Hepatocyte (in vitro differentiated cells): ENCODE measurements around the gene DNAJC5G. TPM values are rescaled to one million over a fixed set of nuclear protein-coding genes. Genes with fewer than 3 reads are reported as not detected.
"Not testable (repeated sequence)": the region's sequence is repeated elsewhere in the genome, so short reads cannot be mapped to it uniquely, and the experiment has no call there.

ENCODE experiments used
- DNase-seq: peaks from one replicate; pipeline ENCODE4 v3.0.0-alpha.2; 2016; ENCODE audit warnings: low spot score
- H2AFZ ChIP-seq: fragments of 200-600 bp; sonication (generic); 2 replicates; pipeline ENCODE4 v1.6.0; 2016; ENCODE audit warnings: antibody characterized with exemption, mild to moderate bottlenecking
- H3K27ac ChIP-seq: fragments of 200-600 bp; sonication (generic); 2 replicates; pipeline ENCODE4 v1.5.1; 2016; ENCODE audit warnings: mild to moderate bottlenecking
- H3K27me3 ChIP-seq: fragments of 200-600 bp; sonication (generic); 2 replicates; pipeline ENCODE4 v1.6.1; 2016
- H3K36me3 ChIP-seq: fragments of 200-600 bp; sonication (generic); replicated peaks from 2 replicates; pipeline ENCODE4 v1.5.1; 2016; ENCODE audit warnings: low read depth; ENCODE audit not compliant: insufficient read depth
- H3K4me1 ChIP-seq: fragments of 200-600 bp; sonication (generic); 2 replicates; pipeline ENCODE4 v1.5.1; 2016; ENCODE audit warnings: mild to moderate bottlenecking, moderate library complexity; ENCODE audit not compliant: insufficient read depth
- H3K4me2 ChIP-seq: fragments of 200-600 bp; sonication (generic); 2 replicates; pipeline ENCODE4 v1.6.0; 2016
- H3K4me3 ChIP-seq: fragments of 200-600 bp; sonication (generic); 2 replicates; pipeline ENCODE4 v1.5.1; 2016; ENCODE audit warnings: mild to moderate bottlenecking
- H3K79me2 ChIP-seq: fragments of 200-600 bp; sonication (generic); 2 replicates; pipeline ENCODE4 v1.6.0; 2017; ENCODE audit warnings: mild to moderate bottlenecking
- H3K9me2 ChIP-seq: fragments of 200-600 bp; sonication (generic); replicated peaks from 2 replicates; pipeline ENCODE4 v1.6.0; 2017; ENCODE audit warnings: mild to moderate bottlenecking; ENCODE audit not compliant: insufficient read depth
- H3K9me3 ChIP-seq: fragments of 200-600 bp; sonication (generic); 2 replicates; pipeline ENCODE4 v1.5.1; 2016; ENCODE audit warnings: low read depth, mild to moderate bottlenecking
- H4K20me1 ChIP-seq: fragments of 200-600 bp; sonication (generic); 2 replicates; pipeline ENCODE4 v1.6.0; 2016; ENCODE audit warnings: mild to moderate bottlenecking; ENCODE audit not compliant: insufficient read depth, poor library complexity, severe bottlenecking
- EZH2 ChIP-seq: fragments of 200-600 bp; sonication (generic); IDR thresholded peaks from 2 replicates; pipeline ENCODE4 v1.6.1; 2016; ENCODE audit warnings: antibody characterized with exemption, mild to moderate bottlenecking, borderline replicate concordance
- EZH2phosphoT487 ChIP-seq: fragments of 200-600 bp; sonication (generic); IDR thresholded peaks from one replicate; pipeline ENCODE4 v1.6.1; 2018; ENCODE audit warnings: antibody characterized with exemption, mild to moderate bottlenecking, low read depth, moderate library complexity; ENCODE audit not compliant: unreplicated experiment, severe bottlenecking
- WGBS: methylation state at CpG from one replicate; pipeline ENCODE4 v1.1.6; 2016; ENCODE audit warnings: low lambda C conversion rate; ENCODE audit errors: missing lambda C conversion rate; 5-methylcytosine and 5-hydroxymethylcytosine counted together
- polyA plus RNA-seq: library from polyadenylated mRNA; unstranded; fragments of >200 nt; fragmentation: Nextera tagmentation; extraction: Ambion mirVana; gene quantifications from 2 replicates; pipeline ENCODE4 v1.2.1, GENCODE V29; 2016
- total RNA-seq: library from RNA; depleted of rRNA; stranded (reverse); fragments of >200 nt; gene quantifications from 2 replicates; pipeline ENCODE4 v1.2.3, GENCODE V29; 2014
- TF ChIP-seq, protein P1 (sequence below): fragments of 200-600 bp; sonication (generic); IDR thresholded peaks from 2 replicates; pipeline ENCODE4 v1.5.1; 2016; ENCODE audit warnings: antibody characterized with exemption, mild to moderate bottlenecking; ENCODE audit not compliant: poor library complexity

DNAJC5G gene
- total and polyA plus RNA-seq, 2 experiments from 2014 or later = not detected

DNA sequence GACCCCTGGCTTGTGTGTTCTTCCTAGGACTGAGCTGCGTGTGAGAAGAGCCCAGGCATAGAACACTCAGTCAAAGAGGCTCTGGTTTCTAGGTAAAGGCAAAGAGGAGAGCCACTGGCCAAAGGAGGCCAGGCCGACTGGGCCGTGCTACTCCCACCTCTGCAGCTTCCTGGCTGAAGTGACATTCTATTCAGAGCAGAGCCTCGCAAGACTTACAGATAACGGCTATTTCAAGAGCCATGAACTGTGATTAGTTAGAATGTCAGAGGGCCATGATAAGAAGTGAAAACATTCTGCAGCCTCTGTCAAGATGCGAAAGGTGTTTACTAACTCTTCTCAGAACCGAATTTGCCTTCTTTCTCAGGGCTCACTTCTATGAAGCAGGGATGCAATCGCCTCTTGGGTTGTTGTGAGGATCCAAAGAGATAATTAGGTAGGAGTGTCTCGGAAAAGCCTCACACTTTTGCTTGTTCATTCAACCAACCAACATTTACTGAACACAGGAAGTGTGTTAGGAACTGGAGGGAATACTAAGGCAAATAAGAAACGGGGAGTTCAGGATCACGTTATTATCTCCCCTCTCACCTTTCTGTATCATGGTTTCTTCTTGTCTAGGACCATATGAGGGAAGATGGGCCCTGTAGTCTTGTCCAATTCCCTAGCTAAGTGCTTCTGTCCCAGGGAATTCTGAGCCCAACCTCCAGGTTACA, 3.4 kb upstream of the DNAJC5G start:
- TF ChIP-seq, protein P1, sequence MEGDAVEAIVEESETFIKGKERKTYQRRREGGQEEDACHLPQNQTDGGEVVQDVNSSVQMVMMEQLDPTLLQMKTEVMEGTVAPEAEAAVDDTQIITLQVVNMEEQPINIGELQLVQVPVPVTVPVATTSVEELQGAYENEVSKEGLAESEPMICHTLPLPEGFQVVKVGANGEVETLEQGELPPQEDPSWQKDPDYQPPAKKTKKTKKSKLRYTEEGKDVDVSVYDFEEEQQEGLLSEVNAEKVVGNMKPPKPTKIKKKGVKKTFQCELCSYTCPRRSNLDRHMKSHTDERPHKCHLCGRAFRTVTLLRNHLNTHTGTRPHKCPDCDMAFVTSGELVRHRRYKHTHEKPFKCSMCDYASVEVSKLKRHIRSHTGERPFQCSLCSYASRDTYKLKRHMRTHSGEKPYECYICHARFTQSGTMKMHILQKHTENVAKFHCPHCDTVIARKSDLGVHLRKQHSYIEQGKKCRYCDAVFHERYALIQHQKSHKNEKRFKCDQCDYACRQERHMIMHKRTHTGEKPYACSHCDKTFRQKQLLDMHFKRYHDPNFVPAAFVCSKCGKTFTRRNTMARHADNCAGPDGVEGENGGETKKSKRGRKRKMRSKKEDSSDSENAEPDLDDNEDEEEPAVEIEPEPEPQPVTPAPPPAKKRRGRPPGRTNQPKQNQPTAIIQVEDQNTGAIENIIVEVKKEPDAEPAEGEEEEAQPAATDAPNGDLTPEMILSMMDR = no peak
- TF ChIP-seq EZH2 (no peak), EZH2phosphoT487 (no peak)
- H3K4me1 ChIP-seq = no peaks in the 10 kb centered on the region
- no peak overlapping the region for H3K4me2 ChIP-seq
- no peak overlapping the region for H2AFZ ChIP-seq
- H3K27me3 ChIP-seq = peaks cover 26% of the 10 kb centered on the region
- H3K4me3 ChIP-seq = no peak overlapping the region
- no peaks in the 10 kb centered on the region for H3K9me3 ChIP-seq
- H4K20me1 ChIP-seq = no peaks in the 10 kb centered on the region
- H3K9me2 ChIP-seq = no peaks in the 10 kb centered on the region
- H3K79me2 ChIP-seq = no peaks in the 10 kb centered on the region
- WGBS = 32% methylated on average over 11 of the region's 11 CpGs
- H3K27ac ChIP-seq = no peak overlapping the region
- no peaks in the 10 kb centered on the region for H3K36me3 ChIP-seq
- no peak for DNase-seq

DNA sequence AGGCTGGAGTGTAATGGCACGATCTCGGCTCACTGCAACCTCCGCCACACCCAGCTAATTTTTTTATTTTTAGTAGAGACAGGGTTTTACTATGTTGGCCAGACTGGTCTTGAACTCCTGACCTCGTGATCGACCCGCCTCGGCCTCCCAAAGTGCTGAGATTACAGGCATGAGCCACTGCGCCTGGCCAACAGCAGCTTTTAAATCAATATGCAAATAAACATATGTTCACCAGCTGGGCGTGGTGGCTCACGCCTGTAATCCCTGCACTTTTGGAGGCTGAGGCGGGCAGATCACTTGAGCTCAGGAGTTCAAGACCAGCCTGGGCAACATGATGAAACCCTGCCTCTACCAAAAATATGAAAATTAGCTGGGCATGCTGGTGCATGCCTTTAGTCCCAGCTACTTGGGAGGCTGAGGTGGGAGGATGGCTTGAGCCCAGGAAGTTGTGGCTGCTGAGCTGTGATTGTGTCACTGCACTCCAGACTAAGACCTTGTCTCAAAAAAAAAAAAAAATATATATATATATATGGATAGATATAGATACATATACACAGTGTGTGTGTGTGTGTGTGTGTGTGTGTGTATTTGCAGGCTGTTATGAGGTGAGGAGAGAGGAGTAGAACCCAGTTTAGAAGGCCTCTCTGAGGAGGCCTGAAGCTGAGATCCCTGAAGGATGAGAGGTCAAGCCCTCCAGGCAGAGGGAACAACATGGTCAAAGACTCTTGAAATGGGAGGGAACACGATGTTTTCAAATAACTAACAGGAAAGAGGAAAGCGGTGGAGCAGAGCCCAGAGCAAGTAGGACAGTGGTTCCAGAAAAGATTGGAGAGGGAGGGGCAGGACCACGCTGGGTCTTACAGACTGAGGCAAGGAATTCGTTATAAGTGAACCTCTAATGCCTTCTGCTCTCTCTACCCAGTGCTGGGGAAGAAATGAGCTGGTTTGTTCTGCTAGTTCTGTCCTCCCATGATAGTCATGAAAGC, 2.4 kb upstream of the DNAJC5G start:
- 82% methylated on average over 15 of the region's 15 CpGs for WGBS
- not testable (repeated sequence) for H3K4me1 ChIP-seq, H4K20me1 ChIP-seq, H3K4me2 ChIP-seq, H3K9me2 ChIP-seq, H3K4me3 ChIP-seq, H3K27ac ChIP-seq, DNase-seq, H2AFZ ChIP-seq, H3K9me3 ChIP-seq, H3K79me2 ChIP-seq, H3K36me3 ChIP-seq
- peaks cover 22% of the 10 kb centered on the region for H3K27me3 ChIP-seq

DNA sequence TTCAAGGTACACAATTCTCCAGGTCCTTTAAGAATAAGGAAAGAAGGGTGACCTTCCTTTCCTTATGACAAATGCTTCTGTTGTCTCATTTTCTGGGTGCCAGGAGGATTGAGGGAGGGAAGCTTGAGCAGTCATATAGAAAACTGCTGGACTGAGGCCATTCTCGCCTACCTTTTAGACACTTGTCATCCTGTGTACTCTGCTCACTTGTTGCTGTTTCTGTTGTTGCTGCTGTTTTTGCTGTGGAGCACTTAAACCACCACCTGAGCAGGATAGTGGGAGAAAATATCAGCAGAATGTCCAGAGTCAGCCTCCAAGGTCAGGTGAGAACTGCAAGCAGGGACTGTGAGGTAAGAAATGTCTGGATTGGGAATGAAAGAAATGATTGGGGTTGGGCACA, 2.8 kb downstream of the DNAJC5G start:
- no peak overlapping the region for H3K27ac ChIP-seq
- H3K27me3 ChIP-seq = peaks cover 17% of the 10 kb centered on the region
- H3K4me1 ChIP-seq = no peaks in the 10 kb centered on the region
- no peak overlapping the region for H2AFZ ChIP-seq
- no peak overlapping the region for H3K4me3 ChIP-seq
- no peaks in the 10 kb centered on the region for H3K9me3 ChIP-seq
- WGBS = 97% methylated on average over 1 of the region's 1 CpG
- H3K79me2 ChIP-seq = no peaks in the 10 kb centered on the region
- H3K36me3 ChIP-seq = no peaks in the 10 kb centered on the region
- DNase-seq = no peak
- TF ChIP-seq, protein P1 = no peak
- TF ChIP-seq EZH2 (no peak), EZH2phosphoT487 (no peak)
- H3K9me2 ChIP-seq = no peaks in the 10 kb centered on the region
- no peak overlapping the region for H3K4me2 ChIP-seq
- no peaks in the 10 kb centered on the region for H4K20me1 ChIP-seq

DNA sequence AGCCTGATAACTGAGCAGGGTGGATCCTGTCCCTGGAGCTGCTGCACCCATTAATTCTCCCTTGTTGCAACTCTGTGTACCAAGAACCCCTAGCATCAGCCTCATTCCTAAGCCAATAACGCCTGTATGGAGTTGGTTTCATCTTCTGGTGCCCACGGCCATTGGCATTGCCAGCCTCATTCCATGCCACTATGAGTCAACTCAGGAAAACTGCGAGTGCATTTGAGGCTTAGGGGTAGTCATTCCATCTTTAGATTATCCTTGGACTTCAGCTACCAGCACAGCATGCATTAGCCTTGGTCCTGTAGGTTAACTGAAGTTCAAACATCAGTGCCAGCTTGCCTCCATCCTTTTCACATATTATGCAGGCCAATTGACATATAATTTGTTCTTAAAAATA, 5.6 kb downstream of the DNAJC5G start:
- Histone ChIP-seq H4K20me1 (no peaks in the 10 kb centered on the region), H3K4me2 (no peak overlapping the region), H3K79me2 (no peaks in the 10 kb centered on the region), H3K9me2 (no peaks in the 10 kb centered on the region), H3K4me1 (no peaks in the 10 kb centered on the region), H3K4me3 (no peak overlapping the region), H3K27me3 (peaks cover 17% of the 10 kb centered on the region), H2AFZ (no peak overlapping the region), H3K36me3 (no peaks in the 10 kb centered on the region), H3K27ac (no peak overlapping the region), H3K9me3 (no peaks in the 10 kb centered on the region)
- DNase-seq = no peak
- TF ChIP-seq EZH2phosphoT487 = no peak
- no peak for TF ChIP-seq EZH2
- TF ChIP-seq, protein P1 = no peak
- 78% methylated on average over 3 of the region's 3 CpGs for WGBS
